ENCODE results near the gene EVX2. TPM values are rescaled to one million over a fixed set of nuclear protein-coding genes. Genes with fewer than 3 reads are reported as not detected.

EVX2 gene
- total and polyA plus RNA-seq, 2 of the 13 experiments (the other 11 are each of a cell fraction or from before 2014, with no cell fraction given): not detected

DNA sequence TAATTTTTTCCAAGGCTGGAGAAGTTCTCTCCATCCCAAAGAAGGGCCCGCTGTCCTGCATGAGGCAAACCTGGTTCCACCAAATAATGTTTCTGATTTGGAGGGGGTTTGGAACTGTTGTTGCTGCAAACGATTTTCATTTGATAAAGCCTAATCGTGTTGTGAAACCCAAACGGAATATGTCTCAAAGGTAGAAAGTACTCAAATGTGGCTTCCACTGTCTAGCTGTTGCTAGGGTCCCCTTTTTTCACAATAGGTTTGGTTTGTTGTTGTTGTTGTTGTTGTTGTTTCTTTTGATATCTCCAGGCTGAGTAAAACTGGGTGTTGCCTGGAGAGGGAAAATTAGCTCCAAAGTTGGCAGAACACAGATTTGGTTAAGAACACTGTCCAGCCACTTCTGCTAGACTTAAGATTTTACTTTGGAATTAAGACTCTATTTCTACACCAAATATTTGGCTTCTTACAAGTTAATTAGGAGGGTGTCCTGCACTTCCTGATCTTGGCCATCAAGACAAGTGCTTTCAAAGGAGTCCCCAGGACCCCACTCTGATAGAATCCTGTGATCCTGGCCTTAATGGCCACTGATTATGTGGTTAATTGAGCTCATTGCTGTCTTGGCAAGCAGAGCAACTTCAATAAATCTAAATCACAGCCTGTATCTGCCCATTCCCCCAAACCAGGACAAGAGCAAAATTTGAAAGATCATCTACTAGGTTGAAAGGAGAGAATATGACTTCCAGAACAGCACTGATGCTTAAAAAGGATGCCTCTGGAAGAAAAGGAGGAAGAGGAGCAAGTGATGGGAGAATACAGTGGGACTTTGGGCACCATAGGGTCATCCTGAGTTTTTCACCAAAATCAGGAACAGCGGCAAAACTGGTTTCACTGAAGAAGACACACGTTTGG is 5.4 kb upstream of the EVX2 start:
- no peak for ATAC-seq
- no peak for DNase-seq (ENCODE audit: low spot score)
- in situ Hi-C loops (cut with HindIII; ENCODE audit: extremely low pct_ligation_motif_present, low pct_unique_long_range_greater_than_20kb) (no loop called here), intact Hi-C loops (cut with micrococcal nuclease; ENCODE audit: unreplicated experiment) (loop anchor here (1.0 to 2.0 kb wide), 4 partner anchors 88 to 723 kb away; no protein-coding TSS in a partner anchor)
- CTCF ChIA-PET (ENCODE audit: low intra/inter-chr PET ratio, low total read pairs): interaction anchor here (1.2 to 2.1 kb wide), 3 partner anchors 399 to 722 kb away, joined by 7 to 15 read pairs (median 14); no protein-coding TSS in a partner anchor
- TF ChIP-seq XRCC5 (optimal IDR thresholded peaks at IDR 0.05; ENCODE audit: low read length) (no peak), RNF2 (conservative IDR thresholded peaks at IDR 0.05; ENCODE audit: low read depth) (0 out of 2 replicates have a peak, but pooled peaks have one; percentile 19)
- H3K4me2 ChIP-seq (ENCODE audit: low read depth, low read length): no peak overlapping the region
- no peak overlapping the region for H3K4me3 ChIP-seq (replicated peaks in 1 of 3; ENCODE audit: insufficient read depth in 1 of 3, low read depth in 2 of 3, low read length in 3 of 3)
- POLR2A ChIA-PET: no interaction called here
- WGBS (ENCODE audit: low lambda C conversion rate): 6% methylated on average over 6 of the region's 6 CpGs
- no peaks in the 10 kb centered on the region for H3K79me2 ChIP-seq (ENCODE audit: insufficient read depth, low read length)
- peaks cover 21 to 94% of the 10 kb centered on the region in 2 experiments for H3K27me3 ChIP-seq (ENCODE audit: control insufficient read depth in 1 of 2, insufficient read depth in 2 of 2, low read length in 2 of 2)
- FAIRE-seq: no peak
- H2AFZ ChIP-seq (ENCODE audit: low read length): no peak overlapping the region
- H3K9me3 ChIP-seq (ENCODE audit: low read length): no peaks in the 10 kb centered on the region
- no peak overlapping the region for H3K27ac ChIP-seq (ENCODE audit: extremely low read length, insufficient read depth, low read length)
- H3K9ac ChIP-seq (ENCODE audit: insufficient read depth, low read depth, low read length): no peak overlapping the region
- H3K36me3 ChIP-seq (replicated peaks in 1 of 2; ENCODE audit: control insufficient read depth in 1 of 2, insufficient read depth in 2 of 2, low read length in 2 of 2): no peaks in the 10 kb centered on the region
- H3K4me1 ChIP-seq (ENCODE audit: insufficient read depth, low read length): peaks cover 25% of the 10 kb centered on the region
- no TSS peak for BruUV-seq (replicated peaks)
- H4K20me1 ChIP-seq (ENCODE audit: insufficient read depth, low read length): no peaks in the 10 kb centered on the region

DNA sequence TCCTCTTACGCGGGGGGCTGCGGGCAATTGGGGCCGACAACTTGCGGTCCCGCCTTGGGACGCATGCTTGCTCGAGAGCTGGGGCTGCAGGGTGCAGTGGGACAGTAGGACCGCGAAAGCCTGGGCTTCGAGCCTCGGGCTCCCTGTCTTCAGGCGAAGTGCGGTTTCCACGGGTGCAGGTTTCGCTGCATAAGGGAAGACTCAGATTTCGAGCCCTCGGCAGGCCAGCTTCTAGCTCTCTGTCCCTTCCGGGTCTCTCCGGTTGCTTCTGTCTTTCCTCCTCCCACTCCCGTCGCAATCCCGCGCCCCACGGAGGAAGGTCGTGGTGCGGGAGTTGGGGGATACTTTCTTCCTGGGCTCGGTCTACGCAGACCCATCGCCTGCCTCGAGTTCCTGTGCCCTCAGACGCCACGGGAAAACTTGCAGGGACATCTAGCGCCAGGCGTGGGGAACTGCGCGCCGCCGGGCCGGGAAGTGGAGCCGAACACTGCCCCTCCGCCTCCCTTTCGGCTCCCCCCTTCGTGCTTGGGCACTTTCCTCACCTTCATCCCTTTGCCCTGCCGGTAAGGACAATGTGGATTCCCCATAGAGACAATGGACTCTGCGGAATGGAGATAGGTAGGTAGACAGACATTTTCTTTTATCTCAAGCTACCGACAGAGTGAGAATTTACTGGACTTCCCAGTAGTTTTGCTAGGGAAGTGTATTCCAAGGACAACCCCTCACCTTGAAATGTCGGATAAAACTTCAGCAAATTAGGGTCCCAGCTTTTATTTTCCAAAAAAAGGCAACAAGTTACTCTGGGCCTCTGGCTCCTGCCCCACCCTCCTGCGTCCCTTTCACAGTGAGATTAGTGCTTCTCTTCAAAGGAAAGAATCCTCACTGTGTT is 4.5 kb upstream of the EVX2 start:
- ChIA-PET CTCF (ENCODE audit: low intra/inter-chr PET ratio, low total read pairs) (interaction anchor here (1.2 to 2.1 kb wide), 3 partner anchors 398 to 721 kb away, joined by 7 to 15 read pairs (median 14); no protein-coding TSS in a partner anchor), POLR2A (no interaction called here)
- Histone ChIP-seq H3K4me2 (ENCODE audit: low read depth, low read length) (peak overlapping the region; percentile 91), H3K4me1 (ENCODE audit: insufficient read depth, low read length) (peaks cover 25% of the 10 kb centered on the region), H2AFZ (ENCODE audit: low read length) (peak overlapping the region; percentile 24), H3K27ac (ENCODE audit: extremely low read length, insufficient read depth, low read length) (no peak overlapping the region), H3K27me3 (ENCODE audit: control insufficient read depth in 1 of 2, insufficient read depth in 2 of 2, low read length in 2 of 2) (peaks cover 19 to 94% of the 10 kb centered on the region in 2 experiments), H3K9me3 (ENCODE audit: low read length) (no peaks in the 10 kb centered on the region), H3K36me3 (replicated peaks in 1 of 2; ENCODE audit: control insufficient read depth in 1 of 2, insufficient read depth in 2 of 2, low read length in 2 of 2) (no peaks in the 10 kb centered on the region), H3K4me3 (replicated peaks in 1 of 3; ENCODE audit: insufficient read depth in 1 of 3, low read depth in 2 of 3, low read length in 3 of 3) (peak overlapping the region; percentile 36 to 75 (median 51); a peak in 5 of 6 replicates), H4K20me1 (ENCODE audit: insufficient read depth, low read length) (no peaks in the 10 kb centered on the region), H3K9ac (ENCODE audit: insufficient read depth, low read depth, low read length) (no peak overlapping the region), H3K79me2 (ENCODE audit: insufficient read depth, low read length) (no peaks in the 10 kb centered on the region)
- intact Hi-C loops (cut with micrococcal nuclease; ENCODE audit: unreplicated experiment) (loop anchor here (1.0 to 2.0 kb wide), 4 partner anchors 87 to 722 kb away; no protein-coding TSS in a partner anchor), in situ Hi-C loops (cut with HindIII; ENCODE audit: extremely low pct_ligation_motif_present, low pct_unique_long_range_greater_than_20kb) (no loop called here)
- no TSS peak for BruUV-seq (replicated peaks)
- FAIRE-seq (peak; percentile 68), ATAC-seq (peak; percentile 92), DNase-seq (ENCODE audit: low spot score) (peak; percentile 40)
- WGBS (ENCODE audit: low lambda C conversion rate): 7% methylated on average over 36 of the region's 49 CpGs
- TF ChIP-seq ZNF766 (CRISPR knock-in tag; IDR thresholded peaks at IDR 0.05; ENCODE audit: borderline replicate concordance): peak; percentile 56; the same call in 1 of the 2 replicates
- TF ChIP-seq, protein P1, sequence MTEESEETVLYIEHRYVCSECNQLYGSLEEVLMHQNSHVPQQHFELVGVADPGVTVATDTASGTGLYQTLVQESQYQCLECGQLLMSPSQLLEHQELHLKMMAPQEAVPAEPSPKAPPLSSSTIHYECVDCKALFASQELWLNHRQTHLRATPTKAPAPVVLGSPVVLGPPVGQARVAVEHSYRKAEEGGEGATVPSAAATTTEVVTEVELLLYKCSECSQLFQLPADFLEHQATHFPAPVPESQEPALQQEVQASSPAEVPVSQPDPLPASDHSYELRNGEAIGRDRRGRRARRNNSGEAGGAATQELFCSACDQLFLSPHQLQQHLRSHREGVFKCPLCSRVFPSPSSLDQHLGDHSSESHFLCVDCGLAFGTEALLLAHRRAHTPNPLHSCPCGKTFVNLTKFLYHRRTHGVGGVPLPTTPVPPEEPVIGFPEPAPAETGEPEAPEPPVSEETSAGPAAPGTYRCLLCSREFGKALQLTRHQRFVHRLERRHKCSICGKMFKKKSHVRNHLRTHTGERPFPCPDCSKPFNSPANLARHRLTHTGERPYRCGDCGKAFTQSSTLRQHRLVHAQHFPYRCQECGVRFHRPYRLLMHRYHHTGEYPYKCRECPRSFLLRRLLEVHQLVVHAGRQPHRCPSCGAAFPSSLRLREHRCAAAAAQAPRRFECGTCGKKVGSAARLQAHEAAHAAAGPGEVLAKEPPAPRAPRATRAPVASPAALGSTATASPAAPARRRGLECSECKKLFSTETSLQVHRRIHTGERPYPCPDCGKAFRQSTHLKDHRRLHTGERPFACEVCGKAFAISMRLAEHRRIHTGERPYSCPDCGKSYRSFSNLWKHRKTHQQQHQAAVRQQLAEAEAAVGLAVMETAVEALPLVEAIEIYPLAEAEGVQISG (CRISPR knock-in tag; IDR thresholded peaks at IDR 0.05): peak; percentile 81
- TF ChIP-seq ZNF776 (CRISPR knock-in tag; IDR thresholded peaks at IDR 0.05): peak; percentile 69; the same call in 1 of the 2 replicates
- TF ChIP-seq AKAP8 (CRISPR knock-in tag; IDR thresholded peaks at IDR 0.05): no peak
- no peak for TF ChIP-seq NFE2L2 (IDR thresholded peaks at IDR 0.05; ENCODE audit: low read length)
- TF ChIP-seq CENPX (CRISPR knock-in tag; IDR thresholded peaks at IDR 0.05): no peak
- TF ChIP-seq ZNF460 (CRISPR knock-in tag; IDR thresholded peaks at IDR 0.05; ENCODE audit: borderline replicate concordance): no peak; the same call in 1 of the 2 replicates
- TF ChIP-seq ZNF160 (CRISPR knock-in tag; IDR thresholded peaks at IDR 0.05): no peak; the same call in 1 of the 2 replicates
- peak; percentile 75; the same call in 1 of the 2 replicates for TF ChIP-seq IRX3 (CRISPR knock-in tag; IDR thresholded peaks at IDR 0.05; ENCODE audit: borderline replicate concordance, low read depth)
- peak; percentile 60 for TF ChIP-seq ZNF788 (CRISPR knock-in tag; IDR thresholded peaks at IDR 0.05; ENCODE audit: borderline replicate concordance)

All from HepG2 (cell line).